GM19468 (cell line): ENCODE measurements around the gene VPS4A.

Experiments used
- ATAC-seq: cut with Tn5 transposase; IDR thresholded peaks from one replicate; pipeline ENCODE4 v1.9.1; 2021; ENCODE audit warnings: mild to moderate bottlenecking, moderate library complexity, moderate number of reproducible peaks; ENCODE audit not compliant: unreplicated experiment; ENCODE audit errors: extremely low read depth

Gene VPS4A

GRCh38 chr16:69302301-69302700, 8.8 kb upstream of the VPS4A start:
- ATAC-seq: no peak

GRCh38 chr16:69306031-69306430, 5.1 kb upstream of the VPS4A start:
- ATAC-seq: no peak

GRCh38 chr16:69307091-69307490, 4.1 kb upstream of the VPS4A start:
- no peak for ATAC-seq

- no peak for ATAC-seq
Measured at GRCh38 chr16:69307856-69308255, 3.3 kb upstream of the VPS4A start.

- no peak for ATAC-seq
Measured at GRCh38 chr16:69309316-69309715, 1.8 kb upstream of the VPS4A start.

- peak; percentile 6 for ATAC-seq
Measured at GRCh38 chr16:69311533-69312387, 610 bp downstream of the VPS4A start.

- no peak for ATAC-seq
Measured at GRCh38 chr16:69313469-69313868, 2.3 kb downstream of the VPS4A start.

- ATAC-seq: no peak
Measured at GRCh38 chr16:69314534-69314933, 3.4 kb downstream of the VPS4A start.

GRCh38 chr16:69315486-69316311, 4.5 kb downstream of the VPS4A start:
- ATAC-seq: no peak

GRCh38 chr16:69316595-69317034, 5.5 kb downstream of the VPS4A start:
- ATAC-seq: no peak

- no peak for ATAC-seq
Measured at GRCh38 chr16:69318177-69318910, 7.2 kb downstream of the VPS4A start.

- ATAC-seq: no peak
Measured at GRCh38 chr16:69318911-69319289, 7.8 kb downstream of the VPS4A start.

GRCh38 chr16:69319381-69319780, 8.2 kb downstream of the VPS4A start:
- no peak for ATAC-seq

- no peak for ATAC-seq
Measured at GRCh38 chr16:69319826-69320739, 8.9 kb downstream of the VPS4A start.

GRCh38 chr16:69320740-69321073, 9.6 kb downstream of the VPS4A start:
- ATAC-seq: no peak

- no peak for ATAC-seq
Measured at GRCh38 chr16:69321080-69321479, 9.9 kb downstream of the VPS4A start.

GRCh38 chr16:69322343-69322742, 11.2 kb downstream of the VPS4A start:
- ATAC-seq: no peak

GRCh38 chr16:69323415-69323814, 12.3 kb downstream of the VPS4A start:
- no peak for ATAC-seq

- no peak for ATAC-seq
Measured at GRCh38 chr16:69324013-69324531, 12.9 kb downstream of the VPS4A start.
